SU-DHL-6 (cell line): Measurements from ENCODE around the gene CDH13.

ENCODE experiments used
- H2AFZ ChIP-seq: fragments of 200-600 bp; sonication (generic); 2 replicates; pipeline ENCODE4 v1.6.1; 2014; ENCODE audit warnings: low read depth, mild to moderate bottlenecking, moderate library complexity, mixed read lengths, antibody characterized with exemption, low read length; ENCODE audit not compliant: severe bottlenecking
- H3F3A ChIP-seq: fragments of 200-600 bp; shearing (Covaris generic); 2 replicates; pipeline ENCODE4 v1.6.0; 2016; ENCODE audit warnings: antibody characterized with exemption, mild to moderate bottlenecking; ENCODE audit not compliant: insufficient read depth
- H3K27ac ChIP-seq: fragments of 200-600 bp; sonication (generic); 2 replicates; pipeline ENCODE4 v1.5.1; 2016; ENCODE audit warnings: low read depth, mild to moderate bottlenecking, low read length, moderate library complexity, mixed read lengths
- H3K27me3 ChIP-seq: fragments of 200-600 bp; sonication (generic), shearing (Covaris generic); 2 replicates; pipeline ENCODE4 v1.6.0; 2014; ENCODE audit warnings: mild to moderate bottlenecking, low read length
- H3K36me3 ChIP-seq: fragments of 200-600 bp; sonication (generic); 2 replicates; pipeline ENCODE4 v1.6.1; 2014; ENCODE audit warnings: mild to moderate bottlenecking, low read length, mixed read lengths
- H3K4me2 ChIP-seq: fragments of 300-600, 200-600 bp; shearing (Covaris generic), sonication (generic); 2 replicates; pipeline ENCODE4 v1.6.0; 2014; ENCODE audit warnings: low read length, low read depth, mild to moderate bottlenecking; ENCODE audit not compliant: poor library complexity, severe bottlenecking
- H3K4me3 ChIP-seq: fragments of 200-600 bp; sonication (generic); 2 replicates; pipeline ENCODE4 v1.5.1; 2014; ENCODE audit warnings: antibody characterized with exemption, low read length, mild to moderate bottlenecking, mixed read lengths; ENCODE audit not compliant: insufficient read depth, poor library complexity, severe bottlenecking
- H3K79me2 ChIP-seq: fragments of 200-600 bp; sonication (generic); 2 replicates; pipeline ENCODE4 v1.6.1; 2014; ENCODE audit warnings: mild to moderate bottlenecking, low read length, moderate library complexity; ENCODE audit not compliant: insufficient read depth
- H3K9ac ChIP-seq: fragments of 200-600 bp; sonication (generic); 2 replicates; pipeline ENCODE4 v1.7.0; 2014; ENCODE audit warnings: mild to moderate bottlenecking, low read length
- H3K9me2 ChIP-seq: fragments of 200-600 bp; sonication (generic); replicated peaks from 2 replicates; pipeline ENCODE4 v1.6.1; 2014; ENCODE audit warnings: low read length; ENCODE audit not compliant: insufficient read depth
- H3K9me3 ChIP-seq: fragments of 200-600 bp; sonication (generic); 2 replicates; pipeline ENCODE4 v1.6.1; 2014; ENCODE audit warnings: low read length, mixed read lengths; ENCODE audit not compliant: insufficient read depth
- H4K20me1 ChIP-seq: fragments of 200-600 bp; sonication (generic); 2 replicates; pipeline ENCODE4 v1.6.1; 2014; ENCODE audit warnings: low read depth, mild to moderate bottlenecking, antibody characterized with exemption, low read length, moderate library complexity, mixed read lengths
- EZH2phosphoT487 ChIP-seq: fragments of 200-600 bp; sonication (generic), shearing (Covaris generic); conservative IDR thresholded peaks from 2 replicates; pipeline ENCODE4 v1.6.1; 2018; ENCODE audit warnings: mild to moderate bottlenecking, antibody characterized with exemption, low read length, moderate library complexity, mixed read lengths
- TF ChIP-seq, protein P1 (sequence below): fragments of 200-600 bp; sonication (generic); IDR thresholded peaks from one replicate; pipeline ENCODE4 v1.5.1; 2017; ENCODE audit warnings: antibody characterized with exemption, mild to moderate bottlenecking, low read length, moderate library complexity; ENCODE audit not compliant: insufficient read depth, poor library complexity, severe bottlenecking

CDH13 gene

DNA sequence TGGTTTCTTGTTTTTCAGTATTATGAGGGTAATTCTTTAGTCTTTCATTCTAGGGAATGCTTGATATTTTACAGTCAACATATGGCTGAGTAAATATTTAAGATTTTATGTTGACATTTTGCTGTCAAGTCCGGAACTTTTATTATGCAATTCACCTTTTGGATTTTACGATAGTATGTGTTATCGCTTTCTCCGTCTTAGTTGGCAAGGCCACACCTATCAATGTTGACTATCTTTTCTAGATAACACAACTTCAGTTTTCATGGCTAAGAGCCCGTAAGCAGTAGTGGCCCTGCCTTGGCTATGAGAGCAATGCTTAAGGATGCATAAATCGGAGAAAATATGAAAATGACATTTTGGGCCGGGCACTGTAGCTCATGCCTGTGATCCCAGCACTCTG lies 39.5 kb upstream of the CDH13 start:
- Histone ChIP-seq H3K27me3 (no peaks in the 10 kb centered on the region), H3K9me2 (no peaks in the 10 kb centered on the region), H3K79me2 (no peaks in the 10 kb centered on the region), H3F3A (no peaks in the 10 kb centered on the region), H3K9me3 (no peaks in the 10 kb centered on the region), H3K36me3 (no peaks in the 10 kb centered on the region), H3K9ac (no peak overlapping the region), H3K4me3 (no peak overlapping the region), H3K4me2 (no peak overlapping the region), H4K20me1 (no peaks in the 10 kb centered on the region), H2AFZ (no peak overlapping the region), H3K27ac (no peak overlapping the region)
- no peak for TF ChIP-seq EZH2phosphoT487
- TF ChIP-seq, protein P1, sequence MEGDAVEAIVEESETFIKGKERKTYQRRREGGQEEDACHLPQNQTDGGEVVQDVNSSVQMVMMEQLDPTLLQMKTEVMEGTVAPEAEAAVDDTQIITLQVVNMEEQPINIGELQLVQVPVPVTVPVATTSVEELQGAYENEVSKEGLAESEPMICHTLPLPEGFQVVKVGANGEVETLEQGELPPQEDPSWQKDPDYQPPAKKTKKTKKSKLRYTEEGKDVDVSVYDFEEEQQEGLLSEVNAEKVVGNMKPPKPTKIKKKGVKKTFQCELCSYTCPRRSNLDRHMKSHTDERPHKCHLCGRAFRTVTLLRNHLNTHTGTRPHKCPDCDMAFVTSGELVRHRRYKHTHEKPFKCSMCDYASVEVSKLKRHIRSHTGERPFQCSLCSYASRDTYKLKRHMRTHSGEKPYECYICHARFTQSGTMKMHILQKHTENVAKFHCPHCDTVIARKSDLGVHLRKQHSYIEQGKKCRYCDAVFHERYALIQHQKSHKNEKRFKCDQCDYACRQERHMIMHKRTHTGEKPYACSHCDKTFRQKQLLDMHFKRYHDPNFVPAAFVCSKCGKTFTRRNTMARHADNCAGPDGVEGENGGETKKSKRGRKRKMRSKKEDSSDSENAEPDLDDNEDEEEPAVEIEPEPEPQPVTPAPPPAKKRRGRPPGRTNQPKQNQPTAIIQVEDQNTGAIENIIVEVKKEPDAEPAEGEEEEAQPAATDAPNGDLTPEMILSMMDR: no peak

DNA sequence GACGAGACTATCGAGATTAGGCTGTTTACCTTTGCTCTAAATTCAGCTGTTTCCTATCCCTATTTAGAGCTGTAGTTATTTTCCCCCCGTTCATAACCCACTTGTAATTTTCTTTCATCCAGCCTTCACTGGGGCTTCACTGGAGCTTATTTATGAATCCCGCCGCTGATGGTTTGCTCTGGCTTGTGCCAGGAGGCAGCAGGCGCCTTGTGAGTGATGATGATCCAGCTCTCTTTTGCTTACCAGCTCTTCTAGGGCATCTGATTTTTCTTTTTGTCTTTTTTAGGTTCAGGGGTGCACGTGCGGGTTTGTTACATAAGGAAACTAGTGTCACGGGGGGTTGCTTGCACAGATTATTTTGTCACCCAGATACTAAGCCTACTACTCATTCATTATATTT lies 37.4 kb upstream of the CDH13 start:
- H3K9ac ChIP-seq: no peak overlapping the region
- H2AFZ ChIP-seq: no peak overlapping the region

DNA sequence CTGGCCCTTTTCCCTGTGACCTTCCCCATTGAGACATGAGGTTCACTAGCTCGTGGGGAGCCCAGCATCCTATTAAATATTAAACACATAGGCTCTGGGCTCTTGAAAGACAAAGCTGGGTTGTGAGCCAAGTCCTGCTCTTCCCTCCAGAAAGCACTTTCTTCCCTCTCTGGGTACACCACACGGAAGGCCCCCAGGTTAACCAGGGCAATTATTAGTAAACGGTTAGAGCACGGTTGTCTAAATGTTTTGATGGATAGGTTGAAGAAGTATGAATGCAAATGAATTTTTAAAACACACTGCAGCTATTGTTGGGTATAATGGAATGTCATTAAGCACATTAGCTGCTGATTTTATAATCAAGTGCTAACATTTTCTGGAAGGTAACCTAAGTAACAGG lies 32.7 kb upstream of the CDH13 start:
- no peaks in the 10 kb centered on the region for H3K36me3 ChIP-seq
- H3K4me3 ChIP-seq: no peak overlapping the region
- TF ChIP-seq, protein P1: no peak
- no peak for TF ChIP-seq EZH2phosphoT487
- no peaks in the 10 kb centered on the region for H3K79me2 ChIP-seq
- no peak overlapping the region for H3K4me2 ChIP-seq
- H3K27me3 ChIP-seq: no peaks in the 10 kb centered on the region
- no peak overlapping the region for H2AFZ ChIP-seq
- H3K9me2 ChIP-seq: no peaks in the 10 kb centered on the region
- no peaks in the 10 kb centered on the region for H4K20me1 ChIP-seq
- no peaks in the 10 kb centered on the region for H3F3A ChIP-seq
- no peak overlapping the region for H3K9ac ChIP-seq
- no peaks in the 10 kb centered on the region for H3K9me3 ChIP-seq
- no peak overlapping the region for H3K27ac ChIP-seq

More for the DNA sequence above, 37.4 kb upstream of the CDH13 start:
- Histone ChIP-seq H3K4me2 (no peak overlapping the region), H3K27me3 (no peaks in the 10 kb centered on the region), H3K79me2 (no peaks in the 10 kb centered on the region), H3K27ac (no peak overlapping the region), H3K4me3 (no peak overlapping the region), H3K9me2 (no peaks in the 10 kb centered on the region), H4K20me1 (no peaks in the 10 kb centered on the region), H3K9me3 (no peaks in the 10 kb centered on the region), H3F3A (no peaks in the 10 kb centered on the region), H3K36me3 (no peaks in the 10 kb centered on the region)
- TF ChIP-seq, protein P1: no peak
- no peak for TF ChIP-seq EZH2phosphoT487

DNA sequence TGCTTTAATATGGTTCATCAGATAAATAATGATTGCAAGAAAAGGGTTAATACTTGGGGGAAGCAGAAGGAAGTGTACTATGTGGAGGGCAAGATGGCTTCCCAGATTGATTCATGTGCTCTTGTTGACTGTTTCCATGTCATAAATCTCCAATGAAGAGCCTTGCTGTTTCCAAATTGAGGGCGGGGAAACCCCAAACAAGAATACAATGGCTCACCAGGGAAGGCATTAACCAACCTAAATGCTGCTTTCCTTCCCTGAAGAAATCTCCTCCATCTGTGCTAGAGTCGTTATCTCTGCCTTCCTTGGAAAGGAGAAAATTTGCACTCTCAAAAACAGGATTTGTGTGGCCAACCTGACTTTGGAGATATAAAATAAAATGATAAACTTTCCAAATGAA lies 28.0 kb upstream of the CDH13 start:
- H3K27me3 ChIP-seq: no peaks in the 10 kb centered on the region
- no peaks in the 10 kb centered on the region for H3K36me3 ChIP-seq
- no peaks in the 10 kb centered on the region for H4K20me1 ChIP-seq
- no peak overlapping the region for H3K27ac ChIP-seq
- H3K9me3 ChIP-seq: no peaks in the 10 kb centered on the region
- no peak overlapping the region for H2AFZ ChIP-seq
- H3K9ac ChIP-seq: no peak overlapping the region
- H3F3A ChIP-seq: no peaks in the 10 kb centered on the region
- H3K9me2 ChIP-seq: no peaks in the 10 kb centered on the region
- H3K79me2 ChIP-seq: no peaks in the 10 kb centered on the region
- TF ChIP-seq, protein P1: no peak
- no peak for TF ChIP-seq EZH2phosphoT487
- no peak overlapping the region for H3K4me2 ChIP-seq
- no peak overlapping the region for H3K4me3 ChIP-seq
